ENCODE measurements around the gene STARD13. TPM values are rescaled to one million over a fixed set of nuclear protein-coding genes. Genes with fewer than 3 reads are reported as not detected.

Gene STARD13
- total RNA-seq, 6 donors from 2014 or later: 43.6 to 76.5 (median 63.7) TPM

DNA sequence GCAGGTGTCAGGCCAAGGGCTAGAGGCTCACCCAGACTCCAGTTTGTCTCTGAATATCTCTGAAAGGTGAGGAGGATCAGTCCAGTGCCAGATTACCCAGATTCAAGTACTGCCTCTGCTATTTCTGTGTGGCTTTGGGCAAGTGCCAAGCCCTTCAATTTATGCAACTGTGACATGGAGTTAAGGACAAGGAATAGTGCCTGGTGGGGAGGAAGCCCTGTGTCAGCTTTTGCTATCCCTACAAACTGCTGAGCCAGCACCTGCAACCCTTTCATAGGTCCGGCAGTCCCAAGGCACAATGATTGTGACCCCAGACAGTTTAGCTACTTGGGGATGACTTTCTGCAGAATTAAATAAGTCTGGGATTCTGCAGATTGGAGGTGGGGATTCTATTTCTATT lies 146.4 kb downstream of the STARD13 start:
- WGBS, 2 donors: 43 to 45% methylated on average over 1 of the region's 1 CpG

GRCh38 chr13:33138441-33138840 lies 147.1 kb downstream of the STARD13 start:
- H3K4me1 ChIP-seq: peaks cover 8 to 12% (median 10%) of the 10 kb centered on the region in 4 donors
- 84 to 92% methylated on average over 14 of the region's 14 CpGs for WGBS, 2 donors
- H3K4me3 ChIP-seq: no peak overlapping the region
- peaks cover 3 to 61% (median 12%) of the 10 kb centered on the region in 4 donors for H3K36me3 ChIP-seq
- no peak for TF ChIP-seq POLR2A (IDR thresholded peaks at IDR 0.05)
- TF ChIP-seq POLR2AphosphoS5 (IDR thresholded peaks at IDR 0.05): no peak
- no peak for TF ChIP-seq CTCF (IDR thresholded peaks at IDR 0.05)
- TF ChIP-seq EP300 (IDR thresholded peaks at IDR 0.05): no peak
- no peaks in the 10 kb centered on the region for H3K9me3 ChIP-seq
- no peaks in the 10 kb centered on the region for H3K27me3 ChIP-seq
- DNase-seq (no peak), ATAC-seq (ENCODE audit: low FRiP score in 2 of 2) (no peak)
- peak overlapping the region in 1 of 4 donors; percentile 6 for H3K27ac ChIP-seq

More for the DNA sequence above, 146.4 kb downstream of the STARD13 start:
- TF ChIP-seq POLR2AphosphoS5 (IDR thresholded peaks at IDR 0.05): no peak
- TF ChIP-seq POLR2A (IDR thresholded peaks at IDR 0.05): no peak
- H3K27me3 ChIP-seq: no peaks in the 10 kb centered on the region
- H3K9me3 ChIP-seq: no peaks in the 10 kb centered on the region
- peak overlapping the region in 1 of 4 donors; percentile 6 for H3K27ac ChIP-seq
- DNase-seq (peak in 1 of 2 donors; percentile 83), ATAC-seq (ENCODE audit: low FRiP score in 2 of 2) (peak in 1 of 2 donors; percentile 49)
- no peak overlapping the region for H3K4me3 ChIP-seq
- H3K4me1 ChIP-seq: peaks cover 7 to 12% (median 10%) of the 10 kb centered on the region in 4 donors
- peaks cover 3 to 61% (median 12%) of the 10 kb centered on the region in 4 donors for H3K36me3 ChIP-seq

- no peak for ATAC-seq (ENCODE audit: low FRiP score in 2 of 2)
- DNase-seq: no peak
- H3K36me3 ChIP-seq: peaks cover 3 to 61% (median 12%) of the 10 kb centered on the region in 4 donors
- no peak overlapping the region for H3K4me3 ChIP-seq
- H3K9me3 ChIP-seq: no peaks in the 10 kb centered on the region
- no peak for TF ChIP-seq EP300 (IDR thresholded peaks at IDR 0.05)
- TF ChIP-seq POLR2AphosphoS5 (IDR thresholded peaks at IDR 0.05): no peak
- no peak for TF ChIP-seq POLR2A (IDR thresholded peaks at IDR 0.05)
- TF ChIP-seq CTCF (IDR thresholded peaks at IDR 0.05): no peak
- peaks cover 9 to 12% (median 11%) of the 10 kb centered on the region in 4 donors for H3K4me1 ChIP-seq
- 80 to 87% methylated on average over 4 of the region's 4 CpGs for WGBS, 2 donors
- no peak overlapping the region for H3K27ac ChIP-seq
- no peaks in the 10 kb centered on the region for H3K27me3 ChIP-seq
Measured at GRCh38 chr13:33137721-33138120, 147.8 kb downstream of the STARD13 start.

DNA sequence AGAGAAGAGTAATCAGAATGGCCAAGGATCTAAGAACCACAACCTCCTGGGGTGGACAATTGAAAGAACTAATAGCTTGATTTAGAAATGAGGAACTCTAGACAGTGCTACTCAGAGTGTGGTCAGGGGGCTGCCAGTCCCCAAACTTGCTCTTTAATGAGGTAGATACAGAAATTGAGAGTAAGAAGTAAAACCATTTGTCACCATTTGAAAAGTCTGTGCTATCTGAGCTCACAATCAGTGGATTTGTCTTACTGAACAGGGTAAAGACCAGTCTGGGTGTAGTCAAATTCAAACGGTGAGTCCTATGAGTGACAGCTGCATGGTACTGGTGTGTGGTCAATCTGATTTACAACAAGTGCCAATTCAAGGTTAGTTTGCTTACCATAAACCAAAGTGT lies 150.5 kb downstream of the STARD13 start:
- Histone ChIP-seq H3K27ac (no peak overlapping the region), H3K36me3 (peaks cover 0 to 49% (median 5%) of the 10 kb centered on the region in 4 donors), H3K9me3 (no peaks in the 10 kb centered on the region), H3K27me3 (no peaks in the 10 kb centered on the region), H3K4me1 (peaks cover 10 to 16% (median 12%) of the 10 kb centered on the region in 4 donors), H3K4me3 (no peak overlapping the region)
- 75 to 93% methylated on average over 1 of the region's 1 CpG for WGBS, 2 donors
- DNase-seq (no peak), ATAC-seq (ENCODE audit: low FRiP score in 2 of 2) (no peak)
- TF ChIP-seq POLR2A (IDR thresholded peaks at IDR 0.05) (no peak), POLR2AphosphoS5 (IDR thresholded peaks at IDR 0.05) (no peak), CTCF (IDR thresholded peaks at IDR 0.05) (no peak), EP300 (IDR thresholded peaks at IDR 0.05) (no peak)

GRCh38 chr13:33134213-33134612 lies 151.3 kb downstream of the STARD13 start:
- Histone ChIP-seq H3K36me3 (peaks cover 1 to 50% (median 13%) of the 10 kb centered on the region in 4 donors), H3K27ac (no peak overlapping the region), H3K4me3 (no peak overlapping the region), H3K4me1 (peaks cover 3 to 7% (median 5%) of the 10 kb centered on the region in 4 donors), H3K27me3 (no peaks in the 10 kb centered on the region), H3K9me3 (no peaks in the 10 kb centered on the region)
- DNase-seq (no peak), ATAC-seq (ENCODE audit: low FRiP score in 2 of 2) (no peak)
- 61 to 76% methylated on average over 3 of the region's 3 CpGs for WGBS, 2 donors
- TF ChIP-seq POLR2AphosphoS5 (IDR thresholded peaks at IDR 0.05) (no peak), POLR2A (IDR thresholded peaks at IDR 0.05) (no peak), CTCF (IDR thresholded peaks at IDR 0.05) (no peak), EP300 (IDR thresholded peaks at IDR 0.05) (no peak)
